Calu3 (cell line): ENCODE data around the gene LCN12. TPM values are rescaled to one million over a fixed set of nuclear protein-coding genes. Genes with fewer than 3 reads are reported as not detected.

ENCODE experiments used
- BruUV-seq: library from RNA; stranded (reverse); fragments of 400-500 nt; replicated peaks from 2 replicates; lab custom pipeline; 2021; lab: Mats Ljungman, UMichigan
- CTCF ChIA-PET: fragments of 300-600 bp; sonication (Branson Sonifier 250); formaldehyde crosslinking; loops from one replicate; lab custom pipeline; 2022; ENCODE audit warnings: antibody characterized with exemption; lab: Charles Lee
- DNase-seq: peaks from one replicate; pipeline ENCODE4 v3.0.0; 2022
- H3K27ac Mint-ChIP-seq: one replicate; pipeline ENCODE4 v1.8.0; 2022; ENCODE audit warnings: mixed read lengths; ENCODE audit not compliant: unreplicated experiment
- H3K27me3 Mint-ChIP-seq: one replicate; pipeline ENCODE4 v1.8.0; 2022; ENCODE audit warnings: mixed read lengths; ENCODE audit not compliant: unreplicated experiment
- H3K36me3 Mint-ChIP-seq: one replicate; pipeline ENCODE4 v1.8.0; 2022; ENCODE audit warnings: mild to moderate bottlenecking, moderate library complexity, mixed read lengths; ENCODE audit not compliant: insufficient read depth, unreplicated experiment
- H3K4me1 Mint-ChIP-seq: one replicate; pipeline ENCODE4 v1.8.0; 2022; ENCODE audit warnings: mild to moderate bottlenecking, low read depth, mixed read lengths; ENCODE audit not compliant: unreplicated experiment
- H3K4me3 Mint-ChIP-seq: one replicate; pipeline ENCODE4 v1.8.0; 2022; ENCODE audit warnings: mild to moderate bottlenecking, low read depth, moderate library complexity, mixed read lengths; ENCODE audit not compliant: unreplicated experiment
- H3K9me3 Mint-ChIP-seq: one replicate; pipeline ENCODE4 v1.8.0; 2022; ENCODE audit warnings: low read depth, mixed read lengths; ENCODE audit not compliant: unreplicated experiment
- intact Hi-C: fragments of 100-400 bp; cut with micrococcal nuclease; formaldehyde crosslinking; loops from one replicate; pipeline ENCODE4 v1.10.0; 2022; ENCODE audit not compliant: unreplicated experiment
- total RNA-seq: library from RNA; stranded (reverse); gene quantifications from 2 replicates; pipeline ENCODE4 v1.2.3, GENCODE V29; 2022
- TF ChIP-seq, protein P1 (sequence below): fragments of 200-600 bp; IDR thresholded peaks from one replicate; pipeline ENCODE4 v1.8.0; 2022; ENCODE audit warnings: antibody characterized with exemption; ENCODE audit not compliant: unreplicated experiment

LCN12 gene
- total RNA-seq, 1 experiment from 2014 or later: 3.8 TPM

DNA sequence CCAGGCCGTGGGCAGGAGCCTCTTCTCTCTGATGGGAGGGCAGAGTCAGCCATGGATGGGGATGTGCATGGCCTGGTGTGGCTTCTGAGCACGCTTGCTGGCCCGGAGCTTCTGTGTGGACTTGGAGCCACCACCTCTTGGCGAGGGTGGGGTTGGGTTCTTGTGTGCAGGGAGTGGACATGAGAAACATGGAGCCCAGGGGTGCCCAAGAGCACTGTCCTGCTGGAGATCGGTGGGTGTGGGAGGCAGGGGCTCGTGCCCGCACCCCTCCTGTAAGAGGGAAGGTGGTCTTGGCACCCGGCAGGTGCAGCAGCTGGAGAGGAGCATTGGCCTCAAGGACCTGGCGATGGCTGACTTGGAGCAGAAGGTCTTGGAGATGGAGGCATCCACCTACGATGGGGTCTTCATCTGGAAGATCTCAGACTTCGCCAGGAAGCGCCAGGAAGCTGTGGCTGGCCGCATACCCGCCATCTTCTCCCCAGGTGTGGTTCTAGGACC is 31.3 kb upstream of the LCN12 start:
- TF ChIP-seq, protein P1, sequence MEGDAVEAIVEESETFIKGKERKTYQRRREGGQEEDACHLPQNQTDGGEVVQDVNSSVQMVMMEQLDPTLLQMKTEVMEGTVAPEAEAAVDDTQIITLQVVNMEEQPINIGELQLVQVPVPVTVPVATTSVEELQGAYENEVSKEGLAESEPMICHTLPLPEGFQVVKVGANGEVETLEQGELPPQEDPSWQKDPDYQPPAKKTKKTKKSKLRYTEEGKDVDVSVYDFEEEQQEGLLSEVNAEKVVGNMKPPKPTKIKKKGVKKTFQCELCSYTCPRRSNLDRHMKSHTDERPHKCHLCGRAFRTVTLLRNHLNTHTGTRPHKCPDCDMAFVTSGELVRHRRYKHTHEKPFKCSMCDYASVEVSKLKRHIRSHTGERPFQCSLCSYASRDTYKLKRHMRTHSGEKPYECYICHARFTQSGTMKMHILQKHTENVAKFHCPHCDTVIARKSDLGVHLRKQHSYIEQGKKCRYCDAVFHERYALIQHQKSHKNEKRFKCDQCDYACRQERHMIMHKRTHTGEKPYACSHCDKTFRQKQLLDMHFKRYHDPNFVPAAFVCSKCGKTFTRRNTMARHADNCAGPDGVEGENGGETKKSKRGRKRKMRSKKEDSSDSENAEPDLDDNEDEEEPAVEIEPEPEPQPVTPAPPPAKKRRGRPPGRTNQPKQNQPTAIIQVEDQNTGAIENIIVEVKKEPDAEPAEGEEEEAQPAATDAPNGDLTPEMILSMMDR: no peak
- Mint-ChIP-seq H3K9me3 (no peaks in the 10 kb centered on the region), H3K4me1 (no peaks in the 10 kb centered on the region), H3K4me3 (no peak overlapping the region), H3K36me3 (peaks cover 47% of the 10 kb centered on the region), H3K27me3 (no peaks in the 10 kb centered on the region), H3K27ac (no peak overlapping the region)
- no TSS peak for BruUV-seq
- CTCF ChIA-PET: no interaction called here
- DNase-seq: no peak
- intact Hi-C loops: no loop called here

DNA sequence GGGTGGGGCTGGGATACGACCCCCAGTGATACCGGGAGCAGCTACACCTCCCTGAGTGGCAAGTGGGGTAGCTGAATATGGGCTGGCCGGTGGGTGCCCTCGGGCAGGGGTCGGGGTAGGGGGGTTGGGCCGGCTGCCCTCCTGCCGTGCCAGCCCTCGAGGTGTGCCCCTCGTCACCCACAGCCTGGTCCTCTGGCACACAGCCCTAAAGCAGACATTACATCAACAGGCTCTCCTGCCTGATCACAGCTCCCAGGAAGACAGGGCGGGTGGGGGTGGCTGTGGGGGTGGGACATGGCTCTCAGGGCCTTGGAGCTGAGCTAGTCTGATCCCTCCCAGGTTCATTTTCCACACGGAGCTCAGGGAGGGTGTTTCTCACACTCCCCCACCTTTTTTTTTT is 30.8 kb upstream of the LCN12 start:
- no TSS peak for BruUV-seq
- no peak for DNase-seq
- TF ChIP-seq, protein P1: no peak
- CTCF ChIA-PET: no interaction called here
- no peaks in the 10 kb centered on the region for H3K4me1 Mint-ChIP-seq
- H3K36me3 Mint-ChIP-seq: peaks cover 46% of the 10 kb centered on the region
- H3K27ac Mint-ChIP-seq: no peak overlapping the region
- no peaks in the 10 kb centered on the region for H3K27me3 Mint-ChIP-seq
- no peak overlapping the region for H3K4me3 Mint-ChIP-seq
- intact Hi-C loops: no loop called here
- no peaks in the 10 kb centered on the region for H3K9me3 Mint-ChIP-seq

DNA sequence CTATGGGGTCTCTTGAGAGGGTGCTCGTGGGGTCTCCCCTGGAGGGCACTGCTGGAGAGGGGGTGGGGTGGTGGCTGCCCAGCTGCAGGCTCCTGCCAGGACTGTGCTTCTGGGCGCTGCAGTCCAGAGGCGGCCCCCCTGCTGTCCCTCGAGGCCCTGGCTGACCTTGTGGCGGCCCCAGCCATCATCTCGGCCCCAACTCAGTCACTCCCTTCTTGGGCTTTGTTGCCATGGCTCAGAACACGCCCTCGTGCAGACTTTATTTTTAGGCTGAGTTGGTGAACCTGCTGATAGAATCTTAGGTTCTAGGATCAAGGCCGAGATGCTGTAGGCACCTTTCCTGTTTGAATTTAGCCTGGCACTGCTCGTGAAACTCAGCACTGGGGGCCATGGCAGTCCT is 30.4 kb upstream of the LCN12 start:
- CTCF ChIA-PET: no interaction called here
- H3K4me1 Mint-ChIP-seq: no peaks in the 10 kb centered on the region
- H3K9me3 Mint-ChIP-seq: no peaks in the 10 kb centered on the region
- DNase-seq: no peak
- no peak overlapping the region for H3K27ac Mint-ChIP-seq
- H3K36me3 Mint-ChIP-seq: peaks cover 49% of the 10 kb centered on the region
- TF ChIP-seq, protein P1: no peak
- no peaks in the 10 kb centered on the region for H3K27me3 Mint-ChIP-seq
- H3K4me3 Mint-ChIP-seq: no peak overlapping the region
- intact Hi-C loops: no loop called here
- BruUV-seq: no TSS peak

DNA sequence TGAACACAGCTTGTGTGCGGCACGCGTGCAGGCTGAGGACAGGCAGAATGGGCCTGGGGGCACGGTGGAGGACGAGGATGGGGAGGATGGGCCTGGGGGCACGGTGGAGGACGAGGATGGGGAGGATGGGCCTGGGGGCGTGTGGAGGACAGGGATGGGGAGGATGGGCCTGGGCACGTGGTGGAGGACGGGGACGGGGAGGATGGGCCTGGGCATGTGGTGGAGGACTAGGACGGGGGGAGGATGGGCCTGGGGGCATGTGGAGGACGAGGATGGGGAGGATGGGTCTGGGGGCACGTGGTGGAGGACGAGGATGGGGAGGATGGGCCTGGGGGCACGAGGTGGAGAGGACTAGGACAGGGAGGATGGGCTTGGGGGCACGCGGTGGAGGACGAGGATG is 29.5 kb upstream of the LCN12 start:
- no peaks in the 10 kb centered on the region for H3K4me1 Mint-ChIP-seq
- H3K27ac Mint-ChIP-seq: no peak overlapping the region
- DNase-seq: no peak
- no TSS peak for BruUV-seq
- H3K27me3 Mint-ChIP-seq: no peaks in the 10 kb centered on the region
- TF ChIP-seq, protein P1: no peak
- intact Hi-C loops: no loop called here
- CTCF ChIA-PET: no interaction called here
- peaks cover 51% of the 10 kb centered on the region for H3K36me3 Mint-ChIP-seq
- no peak overlapping the region for H3K4me3 Mint-ChIP-seq
- no peaks in the 10 kb centered on the region for H3K9me3 Mint-ChIP-seq
